ENCODE results near the gene COL11A2. TPM values are rescaled to one million over a fixed set of nuclear protein-coding genes. Genes with fewer than 3 reads are reported as not detected.

The COL11A2 gene
- total and polyA plus RNA-seq, 2 experiments from 2014 or later, result 1.6 to 2.7 TPM

- TF ChIP-seq, protein P1, sequence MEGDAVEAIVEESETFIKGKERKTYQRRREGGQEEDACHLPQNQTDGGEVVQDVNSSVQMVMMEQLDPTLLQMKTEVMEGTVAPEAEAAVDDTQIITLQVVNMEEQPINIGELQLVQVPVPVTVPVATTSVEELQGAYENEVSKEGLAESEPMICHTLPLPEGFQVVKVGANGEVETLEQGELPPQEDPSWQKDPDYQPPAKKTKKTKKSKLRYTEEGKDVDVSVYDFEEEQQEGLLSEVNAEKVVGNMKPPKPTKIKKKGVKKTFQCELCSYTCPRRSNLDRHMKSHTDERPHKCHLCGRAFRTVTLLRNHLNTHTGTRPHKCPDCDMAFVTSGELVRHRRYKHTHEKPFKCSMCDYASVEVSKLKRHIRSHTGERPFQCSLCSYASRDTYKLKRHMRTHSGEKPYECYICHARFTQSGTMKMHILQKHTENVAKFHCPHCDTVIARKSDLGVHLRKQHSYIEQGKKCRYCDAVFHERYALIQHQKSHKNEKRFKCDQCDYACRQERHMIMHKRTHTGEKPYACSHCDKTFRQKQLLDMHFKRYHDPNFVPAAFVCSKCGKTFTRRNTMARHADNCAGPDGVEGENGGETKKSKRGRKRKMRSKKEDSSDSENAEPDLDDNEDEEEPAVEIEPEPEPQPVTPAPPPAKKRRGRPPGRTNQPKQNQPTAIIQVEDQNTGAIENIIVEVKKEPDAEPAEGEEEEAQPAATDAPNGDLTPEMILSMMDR (conservative IDR thresholded peaks at IDR 0.05; ENCODE audit: low read depth in 2 of 2), result no peak
- TF ChIP-seq ZNF331 (CRISPR knock-in tag; IDR thresholded peaks at IDR 0.05; ENCODE audit: low read depth) (no peak), EZH2phosphoT487 (IDR thresholded peaks at IDR 0.05; ENCODE audit: unreplicated experiment) (no peak), CREB1 (CRISPR knock-in tag; IDR thresholded peaks at IDR 0.05; ENCODE audit: low read depth) (no peak), NANOG (IDR thresholded peaks at IDR 0.05; ENCODE audit: borderline replicate concordance) (no peak), JUNB (IDR thresholded peaks at IDR 0.05; ENCODE audit: unreplicated experiment) (no peak), POLR2AphosphoS5 (IDR thresholded peaks at IDR 0.05; ENCODE audit: low read depth) (no peak; the same call in 1 of the 2 replicates), STAT1 (IDR thresholded peaks at IDR 0.05; ENCODE audit: unreplicated experiment) (no peak), EZH2 (IDR thresholded peaks at IDR 0.05; ENCODE audit: low read depth, unreplicated experiment) (no peak), ZNF114 (CRISPR knock-in tag; IDR thresholded peaks at IDR 0.05) (no peak)
- TF ChIP-seq, protein P2, sequence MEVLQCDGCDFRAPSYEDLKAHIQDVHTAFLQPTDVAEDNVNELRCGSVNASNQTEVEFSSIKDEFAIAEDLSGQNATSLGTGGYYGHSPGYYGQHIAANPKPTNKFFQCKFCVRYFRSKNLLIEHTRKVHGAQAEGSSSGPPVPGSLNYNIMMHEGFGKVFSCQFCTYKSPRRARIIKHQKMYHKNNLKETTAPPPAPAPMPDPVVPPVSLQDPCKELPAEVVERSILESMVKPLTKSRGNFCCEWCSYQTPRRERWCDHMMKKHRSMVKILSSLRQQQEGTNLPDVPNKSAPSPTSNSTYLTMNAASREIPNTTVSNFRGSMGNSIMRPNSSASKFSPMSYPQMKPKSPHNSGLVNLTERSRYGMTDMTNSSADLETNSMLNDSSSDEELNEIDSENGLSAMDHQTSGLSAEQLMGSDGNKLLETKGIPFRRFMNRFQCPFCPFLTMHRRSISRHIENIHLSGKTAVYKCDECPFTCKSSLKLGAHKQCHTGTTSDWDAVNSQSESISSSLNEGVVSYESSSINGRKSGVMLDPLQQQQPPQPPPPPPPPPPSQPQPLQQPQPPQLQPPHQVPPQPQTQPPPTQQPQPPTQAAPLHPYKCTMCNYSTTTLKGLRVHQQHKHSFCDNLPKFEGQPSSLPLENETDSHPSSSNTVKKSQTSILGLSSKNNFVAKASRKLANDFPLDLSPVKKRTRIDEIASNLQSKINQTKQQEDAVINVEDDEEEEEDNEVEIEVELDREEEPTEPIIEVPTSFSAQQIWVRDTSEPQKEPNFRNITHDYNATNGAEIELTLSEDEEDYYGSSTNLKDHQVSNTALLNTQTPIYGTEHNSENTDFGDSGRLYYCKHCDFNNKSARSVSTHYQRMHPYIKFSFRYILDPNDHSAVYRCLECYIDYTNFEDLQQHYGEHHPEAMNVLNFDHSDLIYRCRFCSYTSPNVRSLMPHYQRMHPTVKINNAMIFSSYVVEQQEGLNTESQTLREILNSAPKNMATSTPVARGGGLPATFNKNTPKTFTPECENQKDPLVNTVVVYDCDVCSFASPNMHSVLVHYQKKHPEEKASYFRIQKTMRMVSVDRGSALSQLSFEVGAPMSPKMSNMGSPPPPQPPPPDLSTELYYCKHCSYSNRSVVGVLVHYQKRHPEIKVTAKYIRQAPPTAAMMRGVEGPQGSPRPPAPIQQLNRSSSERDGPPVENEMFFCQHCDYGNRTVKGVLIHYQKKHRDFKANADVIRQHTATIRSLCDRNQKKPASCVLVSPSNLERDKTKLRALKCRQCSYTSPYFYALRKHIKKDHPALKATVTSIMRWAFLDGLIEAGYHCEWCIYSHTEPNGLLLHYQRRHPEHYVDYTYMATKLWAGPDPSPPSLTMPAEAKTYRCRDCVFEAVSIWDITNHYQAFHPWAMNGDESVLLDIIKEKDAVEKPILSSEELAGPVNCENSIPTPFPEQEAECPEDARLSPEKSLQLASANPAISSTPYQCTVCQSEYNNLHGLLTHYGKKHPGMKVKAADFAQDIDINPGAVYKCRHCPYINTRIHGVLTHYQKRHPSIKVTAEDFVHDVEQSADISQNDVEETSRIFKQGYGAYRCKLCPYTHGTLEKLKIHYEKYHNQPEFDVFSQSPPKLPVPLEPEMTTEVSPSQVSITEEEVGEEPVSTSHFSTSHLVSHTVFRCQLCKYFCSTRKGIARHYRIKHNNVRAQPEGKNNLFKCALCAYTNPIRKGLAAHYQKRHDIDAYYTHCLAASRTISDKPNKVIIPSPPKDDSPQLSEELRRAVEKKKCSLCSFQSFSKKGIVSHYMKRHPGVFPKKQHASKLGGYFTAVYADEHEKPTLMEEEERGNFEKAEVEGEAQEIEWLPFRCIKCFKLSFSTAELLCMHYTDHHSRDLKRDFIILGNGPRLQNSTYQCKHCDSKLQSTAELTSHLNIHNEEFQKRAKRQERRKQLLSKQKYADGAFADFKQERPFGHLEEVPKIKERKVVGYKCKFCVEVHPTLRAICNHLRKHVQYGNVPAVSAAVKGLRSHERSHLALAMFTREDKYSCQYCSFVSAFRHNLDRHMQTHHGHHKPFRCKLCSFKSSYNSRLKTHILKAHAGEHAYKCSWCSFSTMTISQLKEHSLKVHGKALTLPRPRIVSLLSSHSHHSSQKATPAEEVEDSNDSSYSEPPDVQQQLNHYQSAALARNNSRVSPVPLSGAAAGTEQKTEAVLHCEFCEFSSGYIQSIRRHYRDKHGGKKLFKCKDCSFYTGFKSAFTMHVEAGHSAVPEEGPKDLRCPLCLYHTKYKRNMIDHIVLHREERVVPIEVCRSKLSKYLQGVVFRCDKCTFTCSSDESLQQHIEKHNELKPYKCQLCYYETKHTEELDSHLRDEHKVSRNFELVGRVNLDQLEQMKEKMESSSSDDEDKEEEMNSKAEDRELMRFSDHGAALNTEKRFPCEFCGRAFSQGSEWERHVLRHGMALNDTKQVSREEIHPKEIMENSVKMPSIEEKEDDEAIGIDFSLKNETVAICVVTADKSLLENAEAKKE (CRISPR knock-in tag; IDR thresholded peaks at IDR 0.05), result no peak
- TF ChIP-seq, protein P3, sequence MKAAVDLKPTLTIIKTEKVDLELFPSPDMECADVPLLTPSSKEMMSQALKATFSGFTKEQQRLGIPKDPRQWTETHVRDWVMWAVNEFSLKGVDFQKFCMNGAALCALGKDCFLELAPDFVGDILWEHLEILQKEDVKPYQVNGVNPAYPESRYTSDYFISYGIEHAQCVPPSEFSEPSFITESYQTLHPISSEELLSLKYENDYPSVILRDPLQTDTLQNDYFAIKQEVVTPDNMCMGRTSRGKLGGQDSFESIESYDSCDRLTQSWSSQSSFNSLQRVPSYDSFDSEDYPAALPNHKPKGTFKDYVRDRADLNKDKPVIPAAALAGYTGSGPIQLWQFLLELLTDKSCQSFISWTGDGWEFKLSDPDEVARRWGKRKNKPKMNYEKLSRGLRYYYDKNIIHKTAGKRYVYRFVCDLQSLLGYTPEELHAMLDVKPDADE (IDR thresholded peaks at IDR 0.05), result no peak
- TF ChIP-seq, protein P4, sequence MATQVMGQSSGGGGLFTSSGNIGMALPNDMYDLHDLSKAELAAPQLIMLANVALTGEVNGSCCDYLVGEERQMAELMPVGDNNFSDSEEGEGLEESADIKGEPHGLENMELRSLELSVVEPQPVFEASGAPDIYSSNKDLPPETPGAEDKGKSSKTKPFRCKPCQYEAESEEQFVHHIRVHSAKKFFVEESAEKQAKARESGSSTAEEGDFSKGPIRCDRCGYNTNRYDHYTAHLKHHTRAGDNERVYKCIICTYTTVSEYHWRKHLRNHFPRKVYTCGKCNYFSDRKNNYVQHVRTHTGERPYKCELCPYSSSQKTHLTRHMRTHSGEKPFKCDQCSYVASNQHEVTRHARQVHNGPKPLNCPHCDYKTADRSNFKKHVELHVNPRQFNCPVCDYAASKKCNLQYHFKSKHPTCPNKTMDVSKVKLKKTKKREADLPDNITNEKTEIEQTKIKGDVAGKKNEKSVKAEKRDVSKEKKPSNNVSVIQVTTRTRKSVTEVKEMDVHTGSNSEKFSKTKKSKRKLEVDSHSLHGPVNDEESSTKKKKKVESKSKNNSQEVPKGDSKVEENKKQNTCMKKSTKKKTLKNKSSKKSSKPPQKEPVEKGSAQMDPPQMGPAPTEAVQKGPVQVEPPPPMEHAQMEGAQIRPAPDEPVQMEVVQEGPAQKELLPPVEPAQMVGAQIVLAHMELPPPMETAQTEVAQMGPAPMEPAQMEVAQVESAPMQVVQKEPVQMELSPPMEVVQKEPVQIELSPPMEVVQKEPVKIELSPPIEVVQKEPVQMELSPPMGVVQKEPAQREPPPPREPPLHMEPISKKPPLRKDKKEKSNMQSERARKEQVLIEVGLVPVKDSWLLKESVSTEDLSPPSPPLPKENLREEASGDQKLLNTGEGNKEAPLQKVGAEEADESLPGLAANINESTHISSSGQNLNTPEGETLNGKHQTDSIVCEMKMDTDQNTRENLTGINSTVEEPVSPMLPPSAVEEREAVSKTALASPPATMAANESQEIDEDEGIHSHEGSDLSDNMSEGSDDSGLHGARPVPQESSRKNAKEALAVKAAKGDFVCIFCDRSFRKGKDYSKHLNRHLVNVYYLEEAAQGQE (IDR thresholded peaks at IDR 0.05; ENCODE audit: unreplicated experiment), result no peak
- Mint-ChIP-seq H3K4me3 (no peak overlapping the region; the same call in 2 of the 3 replicates), H3K27me3 (ENCODE audit: insufficient read depth, low read depth, poor library complexity) (peaks cover 2% of the 10 kb centered on the region), H3K27ac (no peak overlapping the region), H3K9me3 (peaks cover 5% of the 10 kb centered on the region; the same call in 2 of the 3 replicates), H3K36me3 (ENCODE audit: low read depth) (0 out of 3 replicates have a peak, but pooled peaks cover 5% of the 10 kb centered on the region), H3K4me1 (peaks cover 6% of the 10 kb centered on the region)
- Histone ChIP-seq H3K27me3 (ENCODE audit: insufficient read depth) (no peaks in the 10 kb centered on the region), H3K79me2 (replicated peaks; ENCODE audit: insufficient read depth) (no peaks in the 10 kb centered on the region), H3F3A (replicated peaks; ENCODE audit: low read depth) (no peaks in the 10 kb centered on the region), H2AFZ (no peak overlapping the region), H3K4me1 (ENCODE audit: insufficient read depth) (peaks cover 6% of the 10 kb centered on the region), H3K4me2 (no peak overlapping the region), H3K27ac (ENCODE audit: low read depth) (no peak overlapping the region), H4K20me1 (replicated peaks; ENCODE audit: insufficient read depth) (no peaks in the 10 kb centered on the region), H3K36me3 (ENCODE audit: insufficient read depth) (no peaks in the 10 kb centered on the region), H3K9me2 (ENCODE audit: insufficient read depth) (0 out of 2 replicates have a peak, but pooled peaks cover 3% of the 10 kb centered on the region), H3K4me3 (no peak overlapping the region)
- DNase-seq (ENCODE audit: low spot score), result no peak
- ATAC-seq, result no peak
Measured at GRCh38 chr6:33142501-33143070, 49.7 kb downstream of the COL11A2 start.

Data from GM23338 (cell line).